Skeletal muscle tissue (tissue), 4 donors: ENCODE data around the gene PSENEN. TPM values are rescaled to one million over a fixed set of nuclear protein-coding genes. Genes with fewer than 3 reads are reported as not detected.

ENCODE experiments used
- H3K27ac ChIP-seq: one replicate; pipeline ENCODE4 v1.7.0; 2013; ENCODE audit warnings: mild to moderate bottlenecking, low read depth, low read length, inconsistent platforms
- H3K27me3 ChIP-seq, 3 donors: one replicate each; pipeline ENCODE4 v1.7.0; 2013; ENCODE audit warnings: low read length in 3 of 3; ENCODE audit not compliant: control insufficient read depth in 3 of 3, insufficient read depth in 3 of 3
- H3K36me3 ChIP-seq, 3 donors: one replicate each; pipeline ENCODE4 v1.7.0; 2013; ENCODE audit warnings: low read length in 3 of 3; ENCODE audit not compliant: control insufficient read depth in 3 of 3, insufficient read depth in 3 of 3
- H3K4me1 ChIP-seq, 3 donors: one replicate each; pipeline ENCODE4 v1.7.0; 2013; ENCODE audit warnings: low read length in 3 of 3, mild to moderate bottlenecking in 3 of 3; ENCODE audit not compliant: control insufficient read depth in 3 of 3, insufficient read depth in 3 of 3
- H3K4me3 ChIP-seq, 3 donors: one replicate each; pipeline ENCODE4 v1.7.0; 2013; ENCODE audit warnings: low read length in 3 of 3
- H3K9ac ChIP-seq, 3 donors: one replicate each; pipeline ENCODE4 v1.7.0; 2013; ENCODE audit warnings: low read length in 3 of 3, mild to moderate bottlenecking in 3 of 3, moderate library complexity in 2 of 3, low read depth in 1 of 3
- H3K9me3 ChIP-seq, 3 donors: one replicate each; pipeline ENCODE4 v1.7.0; 2013; ENCODE audit warnings: low read length in 3 of 3; ENCODE audit not compliant: control insufficient read depth in 3 of 3
- total RNA-seq: library from RNA; depleted of rRNA; stranded (reverse); fragments of >200 nt; gene quantifications from one replicate; pipeline ENCODE4 v1.2.3, GENCODE V29; 2014
- donor health status: Osteomylitis.

PSENEN gene
- total RNA-seq, 1 donor from 2014 or later: 7.8 TPM

GRCh38 chr19:35733180-35734125 is 12.0 kb upstream of the PSENEN start:
- no peak overlapping the region for H3K4me3 ChIP-seq
- no peaks in the 10 kb centered on the region for H3K27me3 ChIP-seq
- no peaks in the 10 kb centered on the region for H3K9me3 ChIP-seq
- H3K4me1 ChIP-seq: no peaks in the 10 kb centered on the region
- H3K36me3 ChIP-seq: peaks cover 78 to 86% (median 85%) of the 10 kb centered on the region in 3 donors
- no peak overlapping the region for H3K9ac ChIP-seq
- no peak overlapping the region for H3K27ac ChIP-seq

GRCh38 chr19:35734273-35734672 is 11.2 kb upstream of the PSENEN start:
- Histone ChIP-seq H3K27me3 (no peaks in the 10 kb centered on the region), H3K4me3 (no peak overlapping the region), H3K9me3 (no peaks in the 10 kb centered on the region), H3K4me1 (peaks cover 0 to 4% (median 0%) of the 10 kb centered on the region in 3 donors), H3K9ac (peak overlapping the region in 1 of 3 donors; percentile 16), H3K36me3 (peaks cover 75 to 84% (median 82%) of the 10 kb centered on the region in 3 donors), H3K27ac (no peak overlapping the region)

- no peaks in the 10 kb centered on the region for H3K9me3 ChIP-seq
- no peaks in the 10 kb centered on the region for H3K27me3 ChIP-seq
- H3K9ac ChIP-seq: no peak overlapping the region
- peaks cover 4 to 10% (median 4%) of the 10 kb centered on the region in 3 donors for H3K4me1 ChIP-seq
- no peak overlapping the region for H3K4me3 ChIP-seq
- H3K36me3 ChIP-seq: peaks cover 69 to 78% (median 76%) of the 10 kb centered on the region in 3 donors
- H3K27ac ChIP-seq: no peak overlapping the region
Observed at GRCh38 chr19:35734889-35735288, 10.6 kb upstream of the PSENEN start.

GRCh38 chr19:35736913-35737886 is 8.3 kb upstream of the PSENEN start:
- H3K36me3 ChIP-seq: peaks cover 49 to 59% (median 57%) of the 10 kb centered on the region in 3 donors
- no peak overlapping the region for H3K9ac ChIP-seq

GRCh38 chr19:35738021-35738886 is 7.2 kb upstream of the PSENEN start:
- Histone ChIP-seq H3K9me3 (no peaks in the 10 kb centered on the region), H3K36me3 (peaks cover 56 to 63% (median 60%) of the 10 kb centered on the region in 3 donors), H3K4me3 (no peak overlapping the region), H3K9ac (no peak overlapping the region), H3K27me3 (no peaks in the 10 kb centered on the region), H3K27ac (no peak overlapping the region), H3K4me1 (peaks cover 7 to 29% (median 18%) of the 10 kb centered on the region in 3 donors)

More at GRCh38 chr19:35736913-35737886, 8.3 kb upstream of the PSENEN start:
- Histone ChIP-seq H3K4me3 (no peak overlapping the region), H3K27ac (no peak overlapping the region), H3K4me1 (peaks cover 7 to 22% (median 14%) of the 10 kb centered on the region in 3 donors), H3K27me3 (no peaks in the 10 kb centered on the region), H3K9me3 (no peaks in the 10 kb centered on the region)

GRCh38 chr19:35738887-35739229 is 6.6 kb upstream of the PSENEN start:
- Histone ChIP-seq H3K4me3 (no peak overlapping the region), H3K9me3 (no peaks in the 10 kb centered on the region), H3K36me3 (peaks cover 51 to 60% (median 58%) of the 10 kb centered on the region in 3 donors), H3K27ac (no peak overlapping the region), H3K27me3 (no peaks in the 10 kb centered on the region), H3K9ac (no peak overlapping the region), H3K4me1 (peaks cover 7 to 32% (median 20%) of the 10 kb centered on the region in 3 donors)

GRCh38 chr19:35739275-35740107 is 6.0 kb upstream of the PSENEN start:
- Histone ChIP-seq H3K9me3 (no peaks in the 10 kb centered on the region), H3K4me1 (peaks cover 14 to 39% (median 27%) of the 10 kb centered on the region in 3 donors), H3K4me3 (peak overlapping the region; percentile 85 to 88 (median 86)), H3K27ac (peak overlapping the region; percentile 87), H3K36me3 (peaks cover 45 to 55% (median 54%) of the 10 kb centered on the region in 3 donors), H3K9ac (peak overlapping the region; percentile 30 to 87 (median 79)), H3K27me3 (no peaks in the 10 kb centered on the region)

GRCh38 chr19:35740108-35740422 is 5.4 kb upstream of the PSENEN start:
- peak overlapping the region; percentile 87 for H3K27ac ChIP-seq
- H3K27me3 ChIP-seq: no peaks in the 10 kb centered on the region
- H3K9ac ChIP-seq: peak overlapping the region; percentile 30 to 87 (median 79)
- H3K4me1 ChIP-seq: peaks cover 16 to 45% (median 29%) of the 10 kb centered on the region in 3 donors
- no peaks in the 10 kb centered on the region for H3K9me3 ChIP-seq
- H3K4me3 ChIP-seq: peak overlapping the region; percentile 85 to 88 (median 86)
- H3K36me3 ChIP-seq: peaks cover 40 to 50% (median 49%) of the 10 kb centered on the region in 3 donors
